Neural cell (in vitro differentiated cells): Measurements from ENCODE around the gene OR1F1. TPM values are rescaled to one million over a fixed set of nuclear protein-coding genes. Genes with fewer than 3 reads are reported as not detected.

Experiments used
- H2AFZ ChIP-seq: fragments of 200-600, 300-800 bp; sonication (generic), shearing (Covaris generic); 2 replicates; pipeline ENCODE4 v1.6.0; 2014; ENCODE audit warnings: low read depth, mild to moderate bottlenecking, antibody characterized with exemption, low read length, moderate library complexity
- H3F3A ChIP-seq: fragments of 200-600 bp; shearing (Covaris generic); 2 replicates; pipeline ENCODE4 v1.6.1; 2016; ENCODE audit warnings: mild to moderate bottlenecking, moderate library complexity, mixed read lengths, antibody characterized with exemption, low read length; ENCODE audit not compliant: insufficient read depth, poor library complexity, severe bottlenecking
- H3K27ac ChIP-seq: fragments of 200-600, 300-800 bp; sonication (generic), shearing (Covaris generic); 2 replicates; pipeline ENCODE4 v1.5.1; 2014; ENCODE audit warnings: mild to moderate bottlenecking, low read length, moderate library complexity
- H3K27me3 ChIP-seq: fragments of 300-800, 200-600 bp; sonication (generic), shearing (Covaris generic); 2 replicates; pipeline ENCODE4 v1.6.0; 2014; ENCODE audit warnings: mild to moderate bottlenecking, low read depth, low read length, moderate library complexity; ENCODE audit not compliant: insufficient read depth
- H3K36me3 ChIP-seq: fragments of 300-800, 200-600 bp; sonication (generic), shearing (Covaris generic); 2 replicates; pipeline ENCODE4 v1.5.1; 2014; ENCODE audit warnings: mild to moderate bottlenecking, antibody characterized with exemption, low read length, moderate library complexity; ENCODE audit not compliant: insufficient read depth
- H3K4me2 ChIP-seq: fragments of 300-800, 200-600 bp; sonication (generic), shearing (Covaris generic); 2 replicates; pipeline ENCODE4 v1.6.0; 2014; ENCODE audit warnings: mild to moderate bottlenecking, low read length
- H3K4me3 ChIP-seq: fragments of 300-800, 200-600 bp; sonication (generic), shearing (Covaris generic); 2 replicates; pipeline ENCODE4 v1.5.1; 2014; ENCODE audit warnings: mild to moderate bottlenecking, low read length, moderate library complexity
- H3K79me2 ChIP-seq: fragments of 200-600 bp; shearing (Covaris generic); replicated peaks from 2 replicates; pipeline ENCODE4 v1.6.0; 2014; ENCODE audit warnings: mild to moderate bottlenecking, low read length, moderate library complexity; ENCODE audit not compliant: insufficient read depth
- H3K9ac ChIP-seq: fragments of 300-800, 200-600 bp; sonication (generic), shearing (Covaris generic); 2 replicates; pipeline ENCODE4 v1.6.1; 2016; ENCODE audit warnings: mild to moderate bottlenecking, low read length, mixed read lengths
- H3K9me2 ChIP-seq: fragments of 200-600 bp; shearing (Covaris generic); 2 replicates; pipeline ENCODE4 v1.6.1; 2016; ENCODE audit warnings: mild to moderate bottlenecking, low read length, mixed read lengths; ENCODE audit not compliant: insufficient read depth
- H3K9me3 ChIP-seq: fragments of 200-600, 300-800 bp; sonication (generic), shearing (Covaris generic); 2 replicates; pipeline ENCODE4 v1.6.1; 2016; ENCODE audit warnings: mild to moderate bottlenecking, mixed run types, low read length, moderate library complexity, mixed read lengths
- H4K20me1 ChIP-seq: fragments of 200-600 bp; shearing (Covaris generic); 2 replicates; pipeline ENCODE4 v1.6.1; 2016; ENCODE audit warnings: mild to moderate bottlenecking, mixed run types; ENCODE audit not compliant: insufficient read depth
- EP300 ChIP-seq: fragments of 450-650 bp; conservative IDR thresholded peaks from 2 replicates; pipeline ENCODE4 v1.6.1; 2014; ENCODE audit warnings: antibody characterized with exemption, mild to moderate bottlenecking, moderate library complexity; ENCODE audit not compliant: poor library complexity, severe bottlenecking
- EZH2 ChIP-seq: fragments of 200-600, 300-800 bp; shearing (Covaris generic), sonication (generic); IDR thresholded peaks from 2 replicates; pipeline ENCODE4 v1.6.1; 2014; ENCODE audit warnings: antibody characterized with exemption, low read length, borderline replicate concordance, mild to moderate bottlenecking; ENCODE audit not compliant: insufficient read depth, poor library complexity, severe bottlenecking
- MXI1 ChIP-seq: fragments of 450-650 bp; conservative IDR thresholded peaks from 2 replicates; pipeline ENCODE4 v1.6.1; 2014; ENCODE audit warnings: antibody characterized with exemption, mild to moderate bottlenecking; ENCODE audit not compliant: poor library complexity, severe bottlenecking
- POLR2AphosphoS5 ChIP-seq: IDR thresholded peaks from 2 replicates; pipeline ENCODE4 v1.6.1; 2012
- RAD21 ChIP-seq: fragments of 450-650 bp; conservative IDR thresholded peaks from 2 replicates; pipeline ENCODE4 v1.6.1; 2014; ENCODE audit warnings: antibody characterized with exemption, mild to moderate bottlenecking, moderate library complexity
- SMC3 ChIP-seq: fragments of 450-650 bp; conservative IDR thresholded peaks from 2 replicates; pipeline ENCODE4 v1.6.1; 2014; ENCODE audit warnings: antibody characterized with exemption, mild to moderate bottlenecking, moderate library complexity; ENCODE audit not compliant: poor library complexity
- TAF1 ChIP-seq: IDR thresholded peaks from 2 replicates; pipeline ENCODE4 v1.6.1; 2012; ENCODE audit warnings: low read depth
- polyA plus RNA-seq: library from polyadenylated mRNA; depleted of rRNA; stranded (reverse); fragments of >200 nt; gene quantifications from 2 replicates; pipeline ENCODE4 v1.2.3, GENCODE V29; 2014
- TF ChIP-seq, protein P1 (sequence below): IDR thresholded peaks from 2 replicates; pipeline ENCODE4 v1.6.1; 2012; ENCODE audit warnings: borderline replicate concordance
- TF ChIP-seq, protein P2 (sequence below): fragments of 450-650 bp; IDR thresholded peaks from 2 replicates; pipeline ENCODE4 v1.5.1; 2014; ENCODE audit warnings: antibody characterized with exemption, mild to moderate bottlenecking, moderate library complexity; ENCODE audit not compliant: poor library complexity, severe bottlenecking

Gene OR1F1
- polyA plus RNA-seq, 1 donor from 2014 or later = 2.5 TPM

- Histone ChIP-seq H3K9ac (no peak overlapping the region), H3K36me3 (peaks cover 41% of the 10 kb centered on the region), H3K4me3 (no peak overlapping the region), H3K27me3 (no peaks in the 10 kb centered on the region), H2AFZ (no peak overlapping the region), H3K27ac (no peak overlapping the region), H3F3A (no peaks in the 10 kb centered on the region), H3K4me2 (no peak overlapping the region), H3K79me2 (no peaks in the 10 kb centered on the region), H3K9me2 (no peaks in the 10 kb centered on the region), H3K9me3 (peaks cover 23% of the 10 kb centered on the region), H4K20me1 (no peaks in the 10 kb centered on the region)
- TF ChIP-seq EP300 = no peak
- TF ChIP-seq TAF1 = no peak
- TF ChIP-seq RAD21 = no peak
- TF ChIP-seq, protein P1, sequence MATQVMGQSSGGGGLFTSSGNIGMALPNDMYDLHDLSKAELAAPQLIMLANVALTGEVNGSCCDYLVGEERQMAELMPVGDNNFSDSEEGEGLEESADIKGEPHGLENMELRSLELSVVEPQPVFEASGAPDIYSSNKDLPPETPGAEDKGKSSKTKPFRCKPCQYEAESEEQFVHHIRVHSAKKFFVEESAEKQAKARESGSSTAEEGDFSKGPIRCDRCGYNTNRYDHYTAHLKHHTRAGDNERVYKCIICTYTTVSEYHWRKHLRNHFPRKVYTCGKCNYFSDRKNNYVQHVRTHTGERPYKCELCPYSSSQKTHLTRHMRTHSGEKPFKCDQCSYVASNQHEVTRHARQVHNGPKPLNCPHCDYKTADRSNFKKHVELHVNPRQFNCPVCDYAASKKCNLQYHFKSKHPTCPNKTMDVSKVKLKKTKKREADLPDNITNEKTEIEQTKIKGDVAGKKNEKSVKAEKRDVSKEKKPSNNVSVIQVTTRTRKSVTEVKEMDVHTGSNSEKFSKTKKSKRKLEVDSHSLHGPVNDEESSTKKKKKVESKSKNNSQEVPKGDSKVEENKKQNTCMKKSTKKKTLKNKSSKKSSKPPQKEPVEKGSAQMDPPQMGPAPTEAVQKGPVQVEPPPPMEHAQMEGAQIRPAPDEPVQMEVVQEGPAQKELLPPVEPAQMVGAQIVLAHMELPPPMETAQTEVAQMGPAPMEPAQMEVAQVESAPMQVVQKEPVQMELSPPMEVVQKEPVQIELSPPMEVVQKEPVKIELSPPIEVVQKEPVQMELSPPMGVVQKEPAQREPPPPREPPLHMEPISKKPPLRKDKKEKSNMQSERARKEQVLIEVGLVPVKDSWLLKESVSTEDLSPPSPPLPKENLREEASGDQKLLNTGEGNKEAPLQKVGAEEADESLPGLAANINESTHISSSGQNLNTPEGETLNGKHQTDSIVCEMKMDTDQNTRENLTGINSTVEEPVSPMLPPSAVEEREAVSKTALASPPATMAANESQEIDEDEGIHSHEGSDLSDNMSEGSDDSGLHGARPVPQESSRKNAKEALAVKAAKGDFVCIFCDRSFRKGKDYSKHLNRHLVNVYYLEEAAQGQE = no peak
- no peak for TF ChIP-seq MXI1
- TF ChIP-seq POLR2AphosphoS5 = no peak
- TF ChIP-seq, protein P2, sequence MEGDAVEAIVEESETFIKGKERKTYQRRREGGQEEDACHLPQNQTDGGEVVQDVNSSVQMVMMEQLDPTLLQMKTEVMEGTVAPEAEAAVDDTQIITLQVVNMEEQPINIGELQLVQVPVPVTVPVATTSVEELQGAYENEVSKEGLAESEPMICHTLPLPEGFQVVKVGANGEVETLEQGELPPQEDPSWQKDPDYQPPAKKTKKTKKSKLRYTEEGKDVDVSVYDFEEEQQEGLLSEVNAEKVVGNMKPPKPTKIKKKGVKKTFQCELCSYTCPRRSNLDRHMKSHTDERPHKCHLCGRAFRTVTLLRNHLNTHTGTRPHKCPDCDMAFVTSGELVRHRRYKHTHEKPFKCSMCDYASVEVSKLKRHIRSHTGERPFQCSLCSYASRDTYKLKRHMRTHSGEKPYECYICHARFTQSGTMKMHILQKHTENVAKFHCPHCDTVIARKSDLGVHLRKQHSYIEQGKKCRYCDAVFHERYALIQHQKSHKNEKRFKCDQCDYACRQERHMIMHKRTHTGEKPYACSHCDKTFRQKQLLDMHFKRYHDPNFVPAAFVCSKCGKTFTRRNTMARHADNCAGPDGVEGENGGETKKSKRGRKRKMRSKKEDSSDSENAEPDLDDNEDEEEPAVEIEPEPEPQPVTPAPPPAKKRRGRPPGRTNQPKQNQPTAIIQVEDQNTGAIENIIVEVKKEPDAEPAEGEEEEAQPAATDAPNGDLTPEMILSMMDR = no peak
- no peak for TF ChIP-seq SMC3
- no peak for TF ChIP-seq EZH2
These were observed 36.0 kb downstream of the OR1F1 start for GRCh38 chr16:3223913-3224515.

GRCh38 chr16:3234543-3234856, 46.5 kb downstream of the OR1F1 start:
- Histone ChIP-seq H4K20me1 (no peaks in the 10 kb centered on the region), H3K27me3 (no peaks in the 10 kb centered on the region), H3K9me2 (no peaks in the 10 kb centered on the region), H3K4me3 (peak overlapping the region; percentile 100), H3K9ac (peak overlapping the region; percentile 89), H3K36me3 (peaks cover 23% of the 10 kb centered on the region), H3K4me2 (peak overlapping the region; percentile 81), H3K79me2 (peaks cover 8% of the 10 kb centered on the region), H3K27ac (peak overlapping the region; percentile 94), H3F3A (no peaks in the 10 kb centered on the region), H3K9me3 (peaks cover 2% of the 10 kb centered on the region), H2AFZ (peak overlapping the region; percentile 83)
- no peak for TF ChIP-seq RAD21
- TF ChIP-seq POLR2AphosphoS5 = no peak
- TF ChIP-seq MXI1 = no peak
- TF ChIP-seq EZH2 = no peak
- TF ChIP-seq TAF1 = no peak
- TF ChIP-seq SMC3 = no peak
- TF ChIP-seq, protein P2 = no peak
